ENCODE measurements around the gene MYO1E.
"Not testable (repeated sequence)": the region's sequence is repeated elsewhere in the genome, so short reads cannot be mapped to it uniquely, and the experiment has no call there.

Gene MYO1E

DNA sequence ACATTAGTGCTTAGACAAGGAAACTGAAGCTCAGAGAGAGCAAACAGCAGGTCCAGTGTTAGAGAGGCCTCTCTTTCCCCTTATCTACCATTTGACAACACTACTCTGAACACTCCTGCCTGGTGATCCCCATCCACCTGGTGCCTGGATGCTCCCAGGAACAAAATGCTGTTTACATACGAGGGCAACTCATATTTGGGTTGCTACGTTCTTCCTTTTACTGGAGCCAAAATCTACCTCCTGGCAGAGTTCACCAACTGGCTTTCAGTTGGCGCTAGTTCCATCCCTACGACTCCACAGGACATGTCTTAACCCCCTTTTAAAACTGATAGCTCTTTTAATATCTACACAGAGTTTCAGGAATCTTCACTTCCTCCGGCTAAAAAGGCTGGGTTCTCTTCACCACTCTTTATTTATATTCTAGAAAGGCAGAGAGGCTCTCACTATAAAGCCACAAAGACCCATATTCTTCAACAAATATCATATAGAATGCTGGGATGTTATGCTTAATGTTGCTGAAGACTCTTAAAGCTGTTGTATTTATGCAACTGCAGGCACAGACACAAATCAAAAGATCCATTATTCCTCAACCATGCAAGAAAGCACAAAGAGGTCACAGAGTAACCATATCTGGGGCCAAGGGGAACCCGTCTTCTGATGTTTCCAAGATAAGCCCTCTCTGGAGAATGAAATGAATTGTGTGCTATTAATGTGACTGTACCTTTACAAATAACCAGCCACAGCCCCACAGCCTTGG is 219.8 kb downstream of the MYO1E start:
- TF ChIP-seq, protein P1, sequence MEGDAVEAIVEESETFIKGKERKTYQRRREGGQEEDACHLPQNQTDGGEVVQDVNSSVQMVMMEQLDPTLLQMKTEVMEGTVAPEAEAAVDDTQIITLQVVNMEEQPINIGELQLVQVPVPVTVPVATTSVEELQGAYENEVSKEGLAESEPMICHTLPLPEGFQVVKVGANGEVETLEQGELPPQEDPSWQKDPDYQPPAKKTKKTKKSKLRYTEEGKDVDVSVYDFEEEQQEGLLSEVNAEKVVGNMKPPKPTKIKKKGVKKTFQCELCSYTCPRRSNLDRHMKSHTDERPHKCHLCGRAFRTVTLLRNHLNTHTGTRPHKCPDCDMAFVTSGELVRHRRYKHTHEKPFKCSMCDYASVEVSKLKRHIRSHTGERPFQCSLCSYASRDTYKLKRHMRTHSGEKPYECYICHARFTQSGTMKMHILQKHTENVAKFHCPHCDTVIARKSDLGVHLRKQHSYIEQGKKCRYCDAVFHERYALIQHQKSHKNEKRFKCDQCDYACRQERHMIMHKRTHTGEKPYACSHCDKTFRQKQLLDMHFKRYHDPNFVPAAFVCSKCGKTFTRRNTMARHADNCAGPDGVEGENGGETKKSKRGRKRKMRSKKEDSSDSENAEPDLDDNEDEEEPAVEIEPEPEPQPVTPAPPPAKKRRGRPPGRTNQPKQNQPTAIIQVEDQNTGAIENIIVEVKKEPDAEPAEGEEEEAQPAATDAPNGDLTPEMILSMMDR (IDR thresholded peaks at IDR 0.05; ENCODE audit: low read depth, low read length) = no peak
- no peak for DNase-seq
- Histone ChIP-seq H3K27me3 (ENCODE audit: insufficient read depth, low read depth, severe bottlenecking) (no peaks in the 10 kb centered on the region), H3K4me3 (ENCODE audit: low read depth, low read length) (no peak overlapping the region), H3K27ac (no peak overlapping the region), H3K9me3 (ENCODE audit: severe bottlenecking) (no peaks in the 10 kb centered on the region), H3K36me3 (no peaks in the 10 kb centered on the region; the same call in 1 of the 2 replicates)

DNA sequence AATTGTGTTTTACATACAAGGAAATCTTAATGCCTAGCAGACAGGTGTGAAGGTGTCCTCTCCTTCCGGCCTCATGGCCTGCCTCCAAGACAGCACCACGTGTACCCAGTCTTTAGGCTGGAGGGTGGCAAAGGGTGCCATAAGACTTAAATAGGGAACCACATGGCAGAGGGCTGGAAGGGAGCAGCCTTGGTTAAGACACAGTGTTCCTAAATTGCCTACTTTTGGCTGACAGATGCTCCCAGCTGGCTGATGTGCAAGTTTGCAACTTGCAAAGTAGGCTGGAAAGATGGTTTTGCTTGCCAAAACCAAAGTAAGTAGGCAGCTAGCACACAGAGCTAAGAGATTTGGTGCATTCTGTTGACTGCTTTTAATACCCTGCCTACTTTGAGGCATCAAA is 222.5 kb downstream of the MYO1E start:
- TF ChIP-seq, protein P1 (IDR thresholded peaks at IDR 0.05; ENCODE audit: low read depth, low read length) = no peak
- no peaks in the 10 kb centered on the region; the same call in 1 of the 2 replicates for H3K36me3 ChIP-seq
- no peaks in the 10 kb centered on the region for H3K9me3 ChIP-seq (ENCODE audit: severe bottlenecking)
- no peak for DNase-seq
- no peaks in the 10 kb centered on the region for H3K27me3 ChIP-seq (ENCODE audit: insufficient read depth, low read depth, severe bottlenecking)
- H3K27ac ChIP-seq = no peak overlapping the region
- no peak overlapping the region for H3K4me3 ChIP-seq (ENCODE audit: low read depth, low read length)

DNA sequence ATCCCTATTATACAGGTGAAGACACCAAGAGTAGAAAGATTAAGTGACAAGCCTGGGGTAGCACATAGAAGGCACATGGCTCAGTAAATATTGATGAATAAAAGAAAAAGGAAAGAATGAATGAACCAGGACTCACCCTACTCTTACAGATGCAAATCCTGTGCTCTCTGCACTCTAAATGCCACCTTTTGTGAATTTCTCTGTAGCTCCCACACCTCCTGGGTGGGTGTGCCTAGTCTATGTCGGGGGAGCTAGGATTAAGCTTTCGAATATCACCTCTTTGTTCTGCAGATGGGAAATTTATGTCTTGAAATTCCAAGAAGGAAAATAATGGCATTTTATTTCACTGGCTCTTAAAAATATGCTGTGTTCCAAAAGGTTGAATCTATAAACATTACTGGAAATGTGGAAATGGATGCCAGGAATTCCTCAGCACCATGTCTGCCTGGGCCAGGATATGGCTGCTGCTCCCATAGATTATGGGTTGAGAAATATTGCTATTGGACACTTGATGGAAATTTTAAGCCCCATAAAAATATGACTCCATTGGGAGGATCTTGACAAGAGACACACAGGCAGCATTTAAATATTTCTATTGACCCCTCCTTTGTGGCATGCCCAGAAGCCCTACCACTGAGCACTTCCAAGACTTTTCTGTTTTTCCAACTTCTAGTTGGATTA is 224.4 kb downstream of the MYO1E start:
- TF ChIP-seq, protein P1 (IDR thresholded peaks at IDR 0.05; ENCODE audit: low read depth, low read length) = no peak
- Histone ChIP-seq H3K9me3 (ENCODE audit: severe bottlenecking) (no peaks in the 10 kb centered on the region), H3K4me3 (ENCODE audit: low read depth, low read length) (no peak overlapping the region), H3K36me3 (peaks cover 7% of the 10 kb centered on the region), H3K27ac (no peak overlapping the region), H3K27me3 (ENCODE audit: insufficient read depth, low read depth, severe bottlenecking) (no peaks in the 10 kb centered on the region)
- no peak for DNase-seq

DNA sequence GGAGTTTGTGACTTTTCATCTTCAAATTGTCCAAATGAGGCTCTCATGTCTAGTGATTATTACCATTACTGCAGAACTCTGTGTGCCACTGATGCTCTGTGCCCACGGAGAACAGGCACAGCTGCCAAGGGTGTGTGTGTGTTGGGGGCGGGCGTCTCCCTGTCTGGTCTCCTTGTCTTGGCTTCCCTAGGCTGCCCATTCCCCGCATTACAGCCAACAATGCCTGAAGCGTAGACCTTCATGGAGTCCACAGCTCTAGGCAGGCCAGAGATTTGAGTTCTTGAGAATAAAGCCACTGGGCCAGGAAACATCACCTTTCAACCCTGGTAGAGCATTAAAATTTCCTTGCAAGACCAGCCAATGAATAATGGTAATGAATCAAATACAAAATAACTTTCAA is 225.0 kb downstream of the MYO1E start:
- H3K4me3 ChIP-seq (ENCODE audit: low read depth, low read length) = no peak overlapping the region
- no peak overlapping the region for H3K27ac ChIP-seq
- TF ChIP-seq, protein P1 (IDR thresholded peaks at IDR 0.05; ENCODE audit: low read depth, low read length) = no peak
- H3K9me3 ChIP-seq (ENCODE audit: severe bottlenecking) = no peaks in the 10 kb centered on the region
- H3K27me3 ChIP-seq (ENCODE audit: insufficient read depth, low read depth, severe bottlenecking) = no peaks in the 10 kb centered on the region
- no peak for DNase-seq
- H3K36me3 ChIP-seq = peaks cover 7% of the 10 kb centered on the region

DNA sequence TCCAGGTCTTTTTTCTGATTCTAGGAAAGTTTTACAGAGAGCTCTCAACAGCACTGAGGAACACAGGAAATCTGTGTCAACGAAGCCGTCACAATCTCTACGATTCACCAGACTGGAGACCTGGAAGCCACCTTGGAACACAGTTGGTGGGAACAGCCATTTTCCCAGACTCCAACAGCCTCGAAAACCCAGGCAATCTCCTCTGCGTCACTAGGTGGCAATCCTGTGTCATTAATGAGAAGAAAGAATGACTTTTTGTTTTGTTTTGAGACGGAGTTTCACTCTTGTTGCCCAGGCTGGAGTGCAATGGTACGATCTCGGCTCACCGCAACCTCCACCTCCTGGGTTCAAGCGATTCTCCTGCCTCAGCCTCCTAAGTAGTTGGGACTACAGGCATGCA is 228.1 kb downstream of the MYO1E start:
- H3K27me3 ChIP-seq (ENCODE audit: insufficient read depth, low read depth, severe bottlenecking); DNase-seq; H3K27ac ChIP-seq; H3K4me3 ChIP-seq (ENCODE audit: low read depth, low read length); H3K9me3 ChIP-seq (ENCODE audit: severe bottlenecking): not testable (repeated sequence)
- H3K36me3 ChIP-seq = peaks cover 15% of the 10 kb centered on the region

DNA sequence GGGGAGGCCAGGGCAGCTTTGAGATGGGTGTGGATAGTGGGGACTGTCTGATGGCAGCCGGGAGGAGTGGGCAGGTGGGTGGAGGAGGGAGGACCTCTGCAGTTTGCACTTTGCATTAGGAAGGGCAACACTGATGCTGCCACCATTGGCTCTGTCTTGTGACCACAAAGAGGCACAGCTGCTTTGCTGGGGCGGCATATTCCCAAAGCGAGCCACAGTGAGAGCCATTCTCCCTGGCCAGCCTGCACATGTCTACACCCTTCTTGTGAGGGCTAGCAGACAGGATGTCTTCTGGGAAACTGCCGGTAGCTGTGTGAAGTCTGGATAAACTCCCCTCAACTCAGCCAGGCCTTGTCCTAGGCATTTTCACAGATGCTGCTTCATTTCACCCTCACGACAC is 229.4 kb downstream of the MYO1E start:
- Histone ChIP-seq H3K27ac (no peak overlapping the region), H3K9me3 (ENCODE audit: severe bottlenecking) (no peaks in the 10 kb centered on the region), H3K4me3 (ENCODE audit: low read depth, low read length) (no peak overlapping the region), H3K27me3 (ENCODE audit: insufficient read depth, low read depth, severe bottlenecking) (no peaks in the 10 kb centered on the region), H3K36me3 (peaks cover 22% of the 10 kb centered on the region)
- TF ChIP-seq, protein P1 (IDR thresholded peaks at IDR 0.05; ENCODE audit: low read depth, low read length) = no peak
- DNase-seq = no peak
